ENCODE results near the gene STK32B.

DNA sequence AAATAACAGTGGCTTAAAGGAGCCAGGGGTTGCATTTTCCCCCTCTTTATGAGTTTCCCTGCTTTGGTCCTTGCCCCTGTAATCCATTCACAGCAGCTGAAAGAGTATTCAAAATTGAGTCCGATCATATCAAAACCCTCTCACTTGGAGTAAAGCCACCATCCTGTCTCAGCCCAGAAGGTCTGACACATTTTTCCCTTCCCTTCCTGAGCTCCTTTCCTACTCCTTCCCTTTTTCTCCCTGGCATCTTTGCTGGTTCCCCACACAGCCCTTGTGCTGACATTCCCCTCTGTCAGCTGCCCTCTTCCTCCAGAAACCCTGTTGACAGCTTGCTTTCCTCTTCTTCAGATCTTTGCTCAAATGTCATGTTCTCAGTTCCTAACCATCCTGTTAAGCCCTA, 361.5 kb downstream of the STK32B start:
- TF ChIP-seq, protein P1, sequence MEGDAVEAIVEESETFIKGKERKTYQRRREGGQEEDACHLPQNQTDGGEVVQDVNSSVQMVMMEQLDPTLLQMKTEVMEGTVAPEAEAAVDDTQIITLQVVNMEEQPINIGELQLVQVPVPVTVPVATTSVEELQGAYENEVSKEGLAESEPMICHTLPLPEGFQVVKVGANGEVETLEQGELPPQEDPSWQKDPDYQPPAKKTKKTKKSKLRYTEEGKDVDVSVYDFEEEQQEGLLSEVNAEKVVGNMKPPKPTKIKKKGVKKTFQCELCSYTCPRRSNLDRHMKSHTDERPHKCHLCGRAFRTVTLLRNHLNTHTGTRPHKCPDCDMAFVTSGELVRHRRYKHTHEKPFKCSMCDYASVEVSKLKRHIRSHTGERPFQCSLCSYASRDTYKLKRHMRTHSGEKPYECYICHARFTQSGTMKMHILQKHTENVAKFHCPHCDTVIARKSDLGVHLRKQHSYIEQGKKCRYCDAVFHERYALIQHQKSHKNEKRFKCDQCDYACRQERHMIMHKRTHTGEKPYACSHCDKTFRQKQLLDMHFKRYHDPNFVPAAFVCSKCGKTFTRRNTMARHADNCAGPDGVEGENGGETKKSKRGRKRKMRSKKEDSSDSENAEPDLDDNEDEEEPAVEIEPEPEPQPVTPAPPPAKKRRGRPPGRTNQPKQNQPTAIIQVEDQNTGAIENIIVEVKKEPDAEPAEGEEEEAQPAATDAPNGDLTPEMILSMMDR (IDR thresholded peaks at IDR 0.05 in 8 of 11, conservative IDR thresholded peaks at IDR 0.05 in 3 of 11), result no peak
- TF ChIP-seq POLR2A (IDR thresholded peaks at IDR 0.05) (no peak), POLR2AphosphoS5 (IDR thresholded peaks at IDR 0.05) (no peak)

Measured in spleen (tissue), 7 donors.